ENCODE results near the gene TSPAN4. TPM values are rescaled to one million over a fixed set of nuclear protein-coding genes. Genes with fewer than 3 reads are reported as not detected.

Gene TSPAN4
- total and polyA plus RNA-seq, 2 donors (not counting 1 experiment from before 2014, with no cell fraction given) = 2.9 to 7.4 TPM

DNA sequence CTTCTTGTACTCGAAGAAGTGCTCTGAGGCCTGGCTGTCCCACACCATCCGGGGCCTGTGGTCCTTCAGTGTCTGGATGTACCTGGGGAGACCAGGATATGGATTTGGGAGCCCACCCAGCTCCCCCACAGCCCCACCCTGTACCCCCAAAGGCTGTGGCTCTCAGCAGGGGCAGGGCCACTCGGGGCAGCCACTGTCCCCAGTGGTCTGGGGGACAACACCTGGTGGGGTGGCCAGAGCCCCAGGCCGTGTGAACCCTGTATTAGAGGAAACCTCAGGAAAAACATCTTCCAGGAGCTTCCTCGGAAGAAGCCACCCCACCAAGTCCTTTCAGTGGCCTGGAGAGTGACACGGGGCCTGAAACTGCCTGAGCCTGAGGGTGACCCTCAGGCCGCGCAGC lies 27.8 kb downstream of the TSPAN4 start:
- H3K4me1 Mint-ChIP-seq = no peaks in the 10 kb centered on the region
- Histone ChIP-seq H3K4me2 (replicated peaks; ENCODE audit: low read depth, low read length, poor library complexity, severe bottlenecking) (no peak overlapping the region), H3K79me2 (ENCODE audit: control insufficient read depth, insufficient read depth, low read length) (no peaks in the 10 kb centered on the region), H3K4me1 (ENCODE audit: control insufficient read depth in 2 of 2, insufficient read depth in 2 of 2, low read length in 2 of 2) (no peaks in the 10 kb centered on the region), H3K27ac (ENCODE audit: low read length in 2 of 2) (no peak overlapping the region), H3K36me3 (replicated peaks in 1 of 2; ENCODE audit: control extremely low read depth in 1 of 2, control insufficient read depth in 1 of 2, extremely low read depth in 1 of 2, insufficient read depth in 2 of 2, low read length in 1 of 2) (peaks cover 0 to 6% of the 10 kb centered on the region in 2 experiments), H2AFZ (ENCODE audit: insufficient read depth, low read depth, low read length, poor library complexity, severe bottlenecking) (no peak overlapping the region), H3K4me3 (ENCODE audit: control extremely low read depth in 1 of 5, extremely low read depth in 1 of 5, insufficient read depth in 1 of 5, low read depth in 2 of 5, low read length in 4 of 5) (no peak overlapping the region), H3K9ac (ENCODE audit: low read length) (no peak overlapping the region), H4K20me1 (ENCODE audit: control insufficient read depth, insufficient read depth, low read length, poor library complexity, severe bottlenecking) (no peaks in the 10 kb centered on the region), H3K9me3 (ENCODE audit: control extremely low read depth in 1 of 3, control insufficient read depth in 2 of 3, insufficient read depth in 1 of 3, low read length in 2 of 3) (no peaks in the 10 kb centered on the region), H3K27me3 (replicated peaks in 1 of 4; ENCODE audit: control extremely low read depth in 1 of 4, control insufficient read depth in 3 of 4, insufficient read depth in 4 of 4, low read length in 3 of 4) (no peaks in the 10 kb centered on the region)
- ChIA-PET POLR2A (no interaction called here), CTCF (no interaction called here)
- no peak overlapping the region for H3K27ac Mint-ChIP-seq
- no peak overlapping the region for H3K4me3 Mint-ChIP-seq
- H3K27me3 Mint-ChIP-seq = no peaks in the 10 kb centered on the region
- TF ChIP-seq, protein P1, sequence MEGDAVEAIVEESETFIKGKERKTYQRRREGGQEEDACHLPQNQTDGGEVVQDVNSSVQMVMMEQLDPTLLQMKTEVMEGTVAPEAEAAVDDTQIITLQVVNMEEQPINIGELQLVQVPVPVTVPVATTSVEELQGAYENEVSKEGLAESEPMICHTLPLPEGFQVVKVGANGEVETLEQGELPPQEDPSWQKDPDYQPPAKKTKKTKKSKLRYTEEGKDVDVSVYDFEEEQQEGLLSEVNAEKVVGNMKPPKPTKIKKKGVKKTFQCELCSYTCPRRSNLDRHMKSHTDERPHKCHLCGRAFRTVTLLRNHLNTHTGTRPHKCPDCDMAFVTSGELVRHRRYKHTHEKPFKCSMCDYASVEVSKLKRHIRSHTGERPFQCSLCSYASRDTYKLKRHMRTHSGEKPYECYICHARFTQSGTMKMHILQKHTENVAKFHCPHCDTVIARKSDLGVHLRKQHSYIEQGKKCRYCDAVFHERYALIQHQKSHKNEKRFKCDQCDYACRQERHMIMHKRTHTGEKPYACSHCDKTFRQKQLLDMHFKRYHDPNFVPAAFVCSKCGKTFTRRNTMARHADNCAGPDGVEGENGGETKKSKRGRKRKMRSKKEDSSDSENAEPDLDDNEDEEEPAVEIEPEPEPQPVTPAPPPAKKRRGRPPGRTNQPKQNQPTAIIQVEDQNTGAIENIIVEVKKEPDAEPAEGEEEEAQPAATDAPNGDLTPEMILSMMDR (IDR thresholded peaks at IDR 0.05) = no peak
- TF ChIP-seq EZH2 (IDR thresholded peaks at IDR 0.05; ENCODE audit: borderline replicate concordance, insufficient read depth, low read depth, low read length, poor library complexity, severe bottlenecking) = no peak
- 98% methylated on average over 7 of the region's 8 CpGs for WGBS (ENCODE audit: insufficient coverage)
- DNase-seq (no peak), ATAC-seq (ENCODE audit: low read depth) (no peak)
- intact Hi-C loops (cut with micrococcal nuclease) = no loop called here
- H3K9me3 Mint-ChIP-seq (ENCODE audit: insufficient read depth) = no peaks in the 10 kb centered on the region

GRCh38 chr11:871472-871871 lies 28.8 kb downstream of the TSPAN4 start:
- Mint-ChIP-seq H3K4me3 (no peak overlapping the region), H3K9me3 (ENCODE audit: insufficient read depth) (no peaks in the 10 kb centered on the region), H3K4me1 (no peaks in the 10 kb centered on the region), H3K27ac (no peak overlapping the region), H3K27me3 (no peaks in the 10 kb centered on the region)
- no peaks in the 10 kb centered on the region for H4K20me1 ChIP-seq (ENCODE audit: control insufficient read depth, insufficient read depth, low read length, poor library complexity, severe bottlenecking)
- no peak overlapping the region for H2AFZ ChIP-seq (ENCODE audit: insufficient read depth, low read depth, low read length, poor library complexity, severe bottlenecking)
- H3K36me3 ChIP-seq (replicated peaks in 1 of 2; ENCODE audit: control extremely low read depth in 1 of 2, control insufficient read depth in 1 of 2, extremely low read depth in 1 of 2, insufficient read depth in 2 of 2, low read length in 1 of 2) = peaks cover 0 to 6% of the 10 kb centered on the region in 2 experiments
- no peaks in the 10 kb centered on the region for H3K27me3 ChIP-seq (replicated peaks in 1 of 4; ENCODE audit: control extremely low read depth in 1 of 4, control insufficient read depth in 3 of 4, insufficient read depth in 4 of 4, low read length in 3 of 4)
- no peak overlapping the region for H3K27ac ChIP-seq (ENCODE audit: low read length in 2 of 2)
- CTCF ChIA-PET = no interaction called here
- no peaks in the 10 kb centered on the region for H3K4me1 ChIP-seq (ENCODE audit: control insufficient read depth in 2 of 2, insufficient read depth in 2 of 2, low read length in 2 of 2)
- H3K4me2 ChIP-seq (replicated peaks; ENCODE audit: low read depth, low read length, poor library complexity, severe bottlenecking) = no peak overlapping the region
- no peaks in the 10 kb centered on the region for H3K9me3 ChIP-seq (ENCODE audit: control extremely low read depth in 1 of 3, control insufficient read depth in 2 of 3, insufficient read depth in 1 of 3, low read length in 2 of 3)
- POLR2A ChIA-PET = no interaction called here
- no peak overlapping the region for H3K9ac ChIP-seq (ENCODE audit: low read length)
- DNase-seq (no peak), ATAC-seq (ENCODE audit: low read depth) (no peak)
- no peaks in the 10 kb centered on the region for H3K79me2 ChIP-seq (ENCODE audit: control insufficient read depth, insufficient read depth, low read length)
- TF ChIP-seq EZH2 (IDR thresholded peaks at IDR 0.05; ENCODE audit: borderline replicate concordance, insufficient read depth, low read depth, low read length, poor library complexity, severe bottlenecking) = no peak
- TF ChIP-seq, protein P1 (IDR thresholded peaks at IDR 0.05) = no peak
- 79% methylated on average over 9 of the region's 9 CpGs for WGBS (ENCODE audit: insufficient coverage)
- intact Hi-C loops (cut with micrococcal nuclease) = no loop called here
- H3K4me3 ChIP-seq (ENCODE audit: control extremely low read depth in 1 of 5, extremely low read depth in 1 of 5, insufficient read depth in 1 of 5, low read depth in 2 of 5, low read length in 4 of 5) = no peak overlapping the region
